NT2/D1 (cell line): Measurements from ENCODE around the gene SOX6.

ENCODE experiments used
- SUZ12 ChIP-seq: IDR thresholded peaks from 2 replicates; pipeline ENCODE4 v1.6.1; 2011; ENCODE audit not compliant: insufficient read length, insufficient read depth; ENCODE audit errors: extremely low read depth
- YY1 ChIP-seq: IDR thresholded peaks from 2 replicates; pipeline ENCODE4 v1.6.1; 2011; ENCODE audit not compliant: insufficient read length, insufficient read depth
- ZNF274 ChIP-seq: IDR thresholded peaks from 2 replicates; pipeline ENCODE4 v1.6.1; 2011; ENCODE audit warnings: mild to moderate bottlenecking, low read depth, low read length

DNA sequence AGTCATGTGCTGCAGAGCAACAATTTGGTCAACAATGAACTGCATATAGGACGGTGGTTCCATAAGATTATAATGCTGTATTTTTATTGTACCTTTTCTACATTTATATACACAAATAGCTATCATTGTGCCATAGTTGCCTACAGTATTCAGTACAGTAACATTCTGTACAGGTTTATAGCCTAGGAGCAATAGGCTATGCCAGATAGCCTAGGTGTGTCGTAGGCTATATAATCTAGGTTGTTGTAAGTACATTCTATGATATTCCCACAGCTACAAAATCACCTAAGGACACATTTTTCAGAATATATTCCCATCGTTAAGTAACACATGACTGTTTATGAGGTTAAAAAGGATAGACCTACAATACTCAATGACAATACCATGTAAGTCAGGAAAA, 423.9 kb downstream of the SOX6 start:
- TF ChIP-seq YY1, result no peak
- TF ChIP-seq SUZ12, result no peak
- TF ChIP-seq ZNF274, result no peak
